ENCODE data around the gene NR5A1. TPM values are rescaled to one million over a fixed set of nuclear protein-coding genes. Genes with fewer than 3 reads are reported as not detected.

The NR5A1 gene
- total RNA-seq, 1 donor from 2014 or later = not detected

DNA sequence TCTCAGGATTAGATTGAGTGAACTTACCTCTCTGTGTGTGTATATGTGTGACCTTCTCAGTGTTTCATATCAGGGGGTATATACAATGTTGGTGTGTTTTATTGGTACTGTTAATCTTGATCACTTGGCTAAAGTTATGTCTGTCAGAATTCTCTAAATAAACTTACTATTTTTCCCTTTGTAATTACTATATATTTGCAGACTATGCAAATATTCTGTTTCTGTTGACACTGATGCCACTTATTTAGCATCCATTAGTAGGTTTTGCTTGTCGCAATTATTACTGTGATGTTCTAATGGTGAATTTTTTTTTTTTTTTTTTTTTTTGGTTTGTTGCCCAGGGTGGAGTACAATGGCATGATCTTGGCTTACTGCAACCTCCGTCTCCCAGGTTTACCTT, 42.9 kb upstream of the NR5A1 start:
- Histone ChIP-seq H3K27me3 (ENCODE audit: low read depth) (no peaks in the 10 kb centered on the region), H3K4me3 (no peak overlapping the region), H3K27ac (replicated peaks) (no peak overlapping the region), H3K36me3 (no peaks in the 10 kb centered on the region), H3K9me3 (replicated peaks) (no peaks in the 10 kb centered on the region), H3K4me1 (peaks cover 14% of the 10 kb centered on the region)
- TF ChIP-seq, protein P1, sequence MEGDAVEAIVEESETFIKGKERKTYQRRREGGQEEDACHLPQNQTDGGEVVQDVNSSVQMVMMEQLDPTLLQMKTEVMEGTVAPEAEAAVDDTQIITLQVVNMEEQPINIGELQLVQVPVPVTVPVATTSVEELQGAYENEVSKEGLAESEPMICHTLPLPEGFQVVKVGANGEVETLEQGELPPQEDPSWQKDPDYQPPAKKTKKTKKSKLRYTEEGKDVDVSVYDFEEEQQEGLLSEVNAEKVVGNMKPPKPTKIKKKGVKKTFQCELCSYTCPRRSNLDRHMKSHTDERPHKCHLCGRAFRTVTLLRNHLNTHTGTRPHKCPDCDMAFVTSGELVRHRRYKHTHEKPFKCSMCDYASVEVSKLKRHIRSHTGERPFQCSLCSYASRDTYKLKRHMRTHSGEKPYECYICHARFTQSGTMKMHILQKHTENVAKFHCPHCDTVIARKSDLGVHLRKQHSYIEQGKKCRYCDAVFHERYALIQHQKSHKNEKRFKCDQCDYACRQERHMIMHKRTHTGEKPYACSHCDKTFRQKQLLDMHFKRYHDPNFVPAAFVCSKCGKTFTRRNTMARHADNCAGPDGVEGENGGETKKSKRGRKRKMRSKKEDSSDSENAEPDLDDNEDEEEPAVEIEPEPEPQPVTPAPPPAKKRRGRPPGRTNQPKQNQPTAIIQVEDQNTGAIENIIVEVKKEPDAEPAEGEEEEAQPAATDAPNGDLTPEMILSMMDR (IDR thresholded peaks at IDR 0.05; ENCODE audit: borderline replicate concordance) = no peak
- DNase-seq = no peak
- intact Hi-C loops (cut with micrococcal nuclease) = no loop called here

DNA sequence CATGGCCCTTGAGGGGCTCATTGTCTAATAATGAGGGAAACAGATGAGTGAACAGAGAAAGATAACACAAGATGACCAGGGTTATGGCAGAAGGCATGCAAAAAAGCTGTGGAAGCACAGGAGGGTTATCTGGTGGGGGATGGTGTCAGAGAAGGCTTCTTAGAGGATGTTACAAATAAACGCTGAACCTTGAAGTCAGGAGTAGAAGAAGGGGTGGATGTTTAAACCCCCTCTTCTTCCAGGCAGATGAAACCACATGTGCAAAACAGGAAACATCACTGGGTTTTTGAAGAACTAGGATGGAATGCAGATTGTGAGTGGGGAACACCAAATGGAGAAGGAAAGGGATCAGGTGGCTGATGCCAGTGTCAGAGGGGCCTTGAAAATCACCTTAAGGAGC, 41.8 kb upstream of the NR5A1 start:
- TF ChIP-seq, protein P1 (IDR thresholded peaks at IDR 0.05; ENCODE audit: borderline replicate concordance) = no peak
- H3K9me3 ChIP-seq (replicated peaks) = no peaks in the 10 kb centered on the region
- H3K4me3 ChIP-seq = no peak overlapping the region
- peaks cover 9% of the 10 kb centered on the region for H3K4me1 ChIP-seq
- no peak overlapping the region for H3K27ac ChIP-seq (replicated peaks)
- no peaks in the 10 kb centered on the region for H3K27me3 ChIP-seq (ENCODE audit: low read depth)
- no peak for DNase-seq
- intact Hi-C loops (cut with micrococcal nuclease) = no loop called here
- H3K36me3 ChIP-seq = no peaks in the 10 kb centered on the region

DNA sequence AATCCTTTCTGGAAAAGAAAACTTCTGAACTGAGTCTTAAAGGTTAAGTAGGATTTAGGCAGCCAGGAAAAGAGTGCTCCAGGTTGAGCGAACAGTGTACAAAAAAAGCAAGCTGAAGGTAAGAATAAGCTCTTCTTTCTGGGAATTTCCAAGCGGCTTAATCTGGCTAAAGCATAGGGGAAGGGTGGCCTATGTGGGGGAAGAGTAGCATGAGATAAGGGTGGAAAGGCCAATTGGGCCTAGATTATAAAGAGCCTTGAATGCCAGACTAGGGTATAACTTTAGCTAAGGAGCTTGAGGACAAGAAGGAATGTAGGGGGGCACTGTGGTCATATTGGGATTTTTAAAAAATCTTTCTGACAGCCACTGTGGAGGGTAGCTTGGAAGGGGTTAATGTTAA, 37.3 kb upstream of the NR5A1 start:
- intact Hi-C loops (cut with micrococcal nuclease) = no loop called here
- TF ChIP-seq, protein P1 (IDR thresholded peaks at IDR 0.05; ENCODE audit: borderline replicate concordance) = no peak
- Histone ChIP-seq H3K27ac (replicated peaks) (no peak overlapping the region), H3K27me3 (ENCODE audit: low read depth) (no peaks in the 10 kb centered on the region), H3K9me3 (replicated peaks) (no peaks in the 10 kb centered on the region), H3K4me1 (no peaks in the 10 kb centered on the region), H3K36me3 (no peaks in the 10 kb centered on the region), H3K4me3 (no peak overlapping the region)
- DNase-seq = no peak

DNA sequence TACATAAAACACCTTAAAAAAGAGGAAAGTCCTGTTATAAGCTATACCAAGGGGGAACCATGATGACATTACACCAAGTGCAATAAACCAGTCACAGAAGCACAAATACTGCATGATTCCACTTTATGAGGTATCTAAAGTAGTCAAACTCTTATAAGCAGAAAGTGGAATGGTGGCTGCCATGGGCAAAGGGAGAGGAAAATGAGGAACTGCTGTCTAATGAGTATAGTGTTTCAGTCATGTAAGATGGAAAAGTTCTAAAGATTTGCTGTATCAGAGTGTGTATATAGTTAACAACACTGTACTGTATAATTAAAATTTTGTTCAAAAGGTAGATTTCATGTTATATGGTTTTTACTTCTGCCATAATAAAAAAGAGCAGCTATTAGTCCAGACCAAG, 34.6 kb upstream of the NR5A1 start:
- intact Hi-C loops (cut with micrococcal nuclease) = no loop called here
- Histone ChIP-seq H3K9me3 (replicated peaks) (no peaks in the 10 kb centered on the region), H3K27me3 (ENCODE audit: low read depth) (no peaks in the 10 kb centered on the region), H3K27ac (replicated peaks) (no peak overlapping the region), H3K4me1 (no peaks in the 10 kb centered on the region), H3K4me3 (no peak overlapping the region), H3K36me3 (no peaks in the 10 kb centered on the region)
- no peak for DNase-seq
- TF ChIP-seq, protein P1 (IDR thresholded peaks at IDR 0.05; ENCODE audit: borderline replicate concordance) = no peak

DNA sequence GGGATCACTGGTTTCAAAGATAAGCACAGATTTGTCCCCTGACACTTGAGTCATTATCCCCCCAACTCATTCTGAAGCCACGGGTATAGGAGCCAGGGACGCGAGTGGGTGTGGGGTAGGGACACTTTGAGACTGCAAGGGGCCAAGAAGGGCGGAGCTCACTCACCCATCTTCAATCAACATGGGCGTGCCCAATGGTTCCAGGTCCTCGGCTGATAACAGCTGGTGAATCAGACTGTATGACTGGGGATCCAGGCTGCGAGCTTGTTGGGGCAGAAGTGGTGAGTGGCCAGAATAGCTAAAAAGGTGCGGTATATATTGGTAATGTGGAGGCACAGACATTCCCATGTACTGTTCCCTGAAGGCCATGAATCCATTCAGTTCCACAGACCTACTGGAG, 30.7 kb upstream of the NR5A1 start:
- H3K4me1 ChIP-seq = no peaks in the 10 kb centered on the region
- H3K36me3 ChIP-seq = peaks cover 6% of the 10 kb centered on the region
- no peak overlapping the region for H3K27ac ChIP-seq (replicated peaks)
- intact Hi-C loops (cut with micrococcal nuclease) = loop anchor here (10.0 kb wide), 1 partner anchor 113 kb away; no protein-coding TSS in a partner anchor
- no peaks in the 10 kb centered on the region for H3K9me3 ChIP-seq (replicated peaks)
- no peaks in the 10 kb centered on the region for H3K27me3 ChIP-seq (ENCODE audit: low read depth)
- TF ChIP-seq, protein P1 (IDR thresholded peaks at IDR 0.05; ENCODE audit: borderline replicate concordance) = no peak
- no peak for DNase-seq
- no peak overlapping the region for H3K4me3 ChIP-seq

DNA sequence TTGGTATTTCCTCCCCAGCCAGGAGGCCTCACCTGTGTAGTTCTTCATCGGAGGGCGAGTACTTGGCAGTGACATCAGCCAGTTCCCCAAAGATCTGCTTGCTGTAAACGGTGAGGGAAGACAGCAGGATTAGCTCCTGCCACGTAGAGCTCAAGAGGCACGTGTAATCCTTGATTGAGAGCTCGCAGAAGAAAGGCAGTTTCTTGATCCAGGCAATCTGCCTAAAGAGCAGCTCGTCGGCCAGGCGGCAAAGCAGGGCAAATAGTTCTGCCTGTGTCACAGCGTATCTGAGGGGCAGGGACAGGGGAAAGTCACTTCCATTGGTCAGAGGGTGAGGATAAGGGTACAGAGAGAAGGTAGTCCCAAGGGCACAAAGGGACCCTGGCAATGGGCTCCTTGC, 28.6 kb upstream of the NR5A1 start:
- TF ChIP-seq, protein P1 (IDR thresholded peaks at IDR 0.05; ENCODE audit: borderline replicate concordance) = no peak
- Histone ChIP-seq H3K4me3 (no peak overlapping the region), H3K4me1 (no peaks in the 10 kb centered on the region), H3K27me3 (ENCODE audit: low read depth) (no peaks in the 10 kb centered on the region), H3K27ac (replicated peaks) (no peak overlapping the region), H3K36me3 (peaks cover 6% of the 10 kb centered on the region), H3K9me3 (replicated peaks) (no peaks in the 10 kb centered on the region)
- DNase-seq = no peak
- intact Hi-C loops (cut with micrococcal nuclease) = loop anchor here (10.0 kb wide), 1 partner anchor 111 kb away; no protein-coding TSS in a partner anchor

Data from left ventricle myocardium inferior (tissue), 1 donor.